Liver (tissue), 9 donors: ENCODE data around the gene AGR2. TPM values are rescaled to one million over a fixed set of nuclear protein-coding genes. Genes with fewer than 3 reads are reported as not detected.

ENCODE experiments used
- DNase-seq: peaks from one replicate; pipeline ENCODE4 v3.0.0-alpha.2; 2017; ENCODE audit warnings: low spot score
- H3K27ac ChIP-seq, 2 donors: one replicate each; pipeline ENCODE4 v1.7.0; 2013; ENCODE audit warnings: inconsistent platforms in 2 of 2, low read length in 2 of 2, control low read depth in 1 of 2, low read depth in 1 of 2, mild to moderate bottlenecking in 1 of 2
- H3K27me3 ChIP-seq, 4 donors: one replicate each; pipeline versions ENCODE4 v1.6.1 to v1.7.0; 2013; ENCODE audit warnings: low read length in 3 of 4, inconsistent platforms in 1 of 4, mild to moderate bottlenecking in 1 of 4, moderate library complexity in 1 of 4; ENCODE audit not compliant: control insufficient read depth in 4 of 4, insufficient read depth in 4 of 4
- H3K36me3 ChIP-seq, 4 donors: one replicate each; pipeline versions ENCODE4 v1.6.1 to v1.7.0; 2013; ENCODE audit warnings: low read length in 3 of 4, mild to moderate bottlenecking in 3 of 4, low read depth in 1 of 4, moderate library complexity in 1 of 4; ENCODE audit not compliant: control insufficient read depth in 4 of 4, insufficient read depth in 3 of 4
- H3K4me1 ChIP-seq, 4 donors: one replicate each; pipeline versions ENCODE4 v1.6.1 to v1.7.0; 2013; ENCODE audit warnings: low read length in 3 of 4, mild to moderate bottlenecking in 3 of 4, moderate library complexity in 1 of 4; ENCODE audit not compliant: control insufficient read depth in 4 of 4, insufficient read depth in 4 of 4
- H3K4me3 ChIP-seq, 3 donors: one replicate each; pipeline versions ENCODE4 v1.6.1 to v1.7.0; 2013; ENCODE audit warnings: low read length in 3 of 3, control low read depth in 1 of 3, low read depth in 1 of 3, mild to moderate bottlenecking in 1 of 3
- H3K9ac ChIP-seq, 2 donors: one replicate each; pipeline ENCODE4 v1.7.0; 2013; ENCODE audit warnings: low read length in 2 of 2, mild to moderate bottlenecking in 2 of 2, moderate library complexity in 2 of 2, control low read depth in 1 of 2, low read depth in 1 of 2
- H3K9me3 ChIP-seq, 4 donors: one replicate each; pipeline versions ENCODE4 v1.6.1 to v1.7.0; 2013; ENCODE audit warnings: low read length in 3 of 4; ENCODE audit not compliant: control insufficient read depth in 4 of 4
- ATF3 ChIP-seq: IDR thresholded peaks from 2 replicates; pipeline ENCODE4 v1.6.1; 2016; ENCODE audit warnings: antibody characterized with exemption
- CTCF ChIP-seq: fragments of 150-350 bp; IDR thresholded peaks from 2 replicates; pipeline ENCODE4 v1.5.1; 2017; ENCODE audit warnings: improper control_type of control experiment, low read depth, low read length; ENCODE audit not compliant: missing input control
- EGR1 ChIP-seq, 2 donors: IDR thresholded peaks; 2 replicates each; pipeline ENCODE4 v1.6.1; 2016 to 2018; ENCODE audit warnings: antibody characterized with exemption in 2 of 2, low read depth in 2 of 2
- FOXA1 ChIP-seq: IDR thresholded peaks from 2 replicates; pipeline ENCODE4 v1.6.1; 2016; ENCODE audit warnings: antibody characterized with exemption
- FOXA2 ChIP-seq: IDR thresholded peaks from 2 replicates; pipeline ENCODE4 v1.6.1; 2016; ENCODE audit warnings: antibody characterized with exemption
- GABPA ChIP-seq, 2 donors: IDR thresholded peaks in 1 of 2; conservative IDR thresholded peaks in 1 of 2; 2 replicates each; pipeline ENCODE4 v1.6.1; 2016; ENCODE audit warnings: antibody characterized with exemption in 2 of 2, mild to moderate bottlenecking in 1 of 2, moderate library complexity in 1 of 2
- HNF4A ChIP-seq, 2 donors: conservative IDR thresholded peaks; 2 replicates each; pipeline ENCODE4 v1.6.1; 2016; ENCODE audit warnings: antibody characterized with exemption in 2 of 2, mild to moderate bottlenecking in 2 of 2
- HNF4G ChIP-seq: IDR thresholded peaks from 2 replicates; pipeline ENCODE4 v1.6.1; 2016; ENCODE audit warnings: antibody characterized with exemption
- JUND ChIP-seq, 2 donors: IDR thresholded peaks; 2 replicates each; pipeline ENCODE4 v1.6.1; 2016; ENCODE audit warnings: antibody characterized with exemption in 2 of 2
- MAX ChIP-seq: IDR thresholded peaks from 2 replicates; pipeline ENCODE4 v1.6.1; 2016; ENCODE audit warnings: antibody characterized with exemption
- NR2F2 ChIP-seq: IDR thresholded peaks from 2 replicates; pipeline ENCODE4 v1.6.1; 2016; ENCODE audit warnings: antibody characterized with exemption
- RAD21 ChIP-seq, 2 donors: IDR thresholded peaks; 2 replicates each; pipeline ENCODE4 v1.6.1; 2016; ENCODE audit warnings: antibody characterized with exemption in 2 of 2, mild to moderate bottlenecking in 2 of 2
- REST ChIP-seq: IDR thresholded peaks from 2 replicates; pipeline ENCODE4 v1.6.1; 2016; ENCODE audit warnings: antibody characterized with exemption, mild to moderate bottlenecking
- RXRA ChIP-seq, 2 donors: IDR thresholded peaks; 2 replicates each; pipeline ENCODE4 v1.6.1; 2017 to 2018; ENCODE audit warnings: antibody characterized with exemption in 2 of 2, mild to moderate bottlenecking in 1 of 2
- SP1 ChIP-seq: IDR thresholded peaks from 2 replicates; pipeline ENCODE4 v1.6.1; 2018; ENCODE audit warnings: antibody characterized with exemption, mild to moderate bottlenecking
- TAF1 ChIP-seq: conservative IDR thresholded peaks from 2 replicates; pipeline ENCODE4 v1.6.1; 2016; ENCODE audit warnings: antibody characterized with exemption, mild to moderate bottlenecking
- YY1 ChIP-seq: IDR thresholded peaks from 2 replicates; pipeline ENCODE4 v1.6.1; 2016; ENCODE audit warnings: antibody characterized with exemption, mild to moderate bottlenecking
- ZBTB33 ChIP-seq: IDR thresholded peaks from 2 replicates; pipeline ENCODE4 v1.6.1; 2016; ENCODE audit warnings: antibody characterized with exemption
- WGBS: extraction: QIAGEN DNeasy Blood & Tissue Kit; methylation state at CpG from one replicate; pipeline ENCODE4 v1.1.7; 2013; 5-methylcytosine and 5-hydroxymethylcytosine counted together
- polyA plus RNA-seq, 2 donors: library from polyadenylated mRNA; stranded (reverse) in 1 of 2; unstranded in 1 of 2; fragments of 200-250 nt in 1 of 2; fragments of >200 nt in 1 of 2; fragmentation: Nextera tagmentation in 1 of 2; extraction: Ambion mirVana in 1 of 2; gene quantifications; one replicate each; pipeline versions ENCODE4 v1.2.1 to v1.2.3, GENCODE V29; 2013 to 2015
- total RNA-seq, 2 donors: library from RNA; depleted of rRNA; stranded (reverse); fragments of >200 nt; gene quantifications; one replicate each; pipeline ENCODE4 v1.2.3, GENCODE V29; 2014
- donor health status: healthy.
- donor health status: healthy.
- donor health status: healthy.
- donor health status: healthy.
- donor health status: healthy.

Gene AGR2
- total and polyA plus RNA-seq, 4 donors: 0.37 to 0.45 TPM; not detected in 2

GRCh38 chr7:16812542-16813231 lies 7.9 kb upstream of the AGR2 start:
- Histone ChIP-seq H3K9me3 (no peaks in the 10 kb centered on the region), H3K27me3 (no peaks in the 10 kb centered on the region), H3K36me3 (no peaks in the 10 kb centered on the region), H3K4me3 (no peak overlapping the region), H3K4me1 (no peaks in the 10 kb centered on the region), H3K27ac (no peak overlapping the region), H3K9ac (no peak overlapping the region)
- 72% methylated on average over 4 of the region's 4 CpGs for WGBS
- TF ChIP-seq RXRA (IDR thresholded peaks at IDR 0.05) (no peak), ATF3 (no peak), EGR1 (IDR thresholded peaks at IDR 0.05; ENCODE audit: low read depth in 2 of 2) (no peak), SP1 (no peak), TAF1 (no peak), GABPA (IDR thresholded peaks at IDR 0.05 in 1 of 2, conservative IDR thresholded peaks at IDR 0.05 in 1 of 2) (no peak), REST (no peak), HNF4G (no peak), FOXA1 (no peak), FOXA2 (no peak), JUND (IDR thresholded peaks at IDR 0.05) (no peak), RAD21 (IDR thresholded peaks at IDR 0.05) (no peak), MAX (no peak), HNF4A (conservative IDR thresholded peaks at IDR 0.05) (no peak), ZBTB33 (no peak), YY1 (no peak), CTCF (no peak), NR2F2 (no peak)
- DNase-seq: no peak
